HG03575 (cell line): Measurements from ENCODE around the gene SYT1.
"Not testable (repeated sequence)": the region's sequence is repeated elsewhere in the genome, so short reads cannot be mapped to it uniquely, and the experiment has no call there.

Source experiments
- ATAC-seq: cut with Tn5 transposase; IDR thresholded peaks from one replicate; pipeline ENCODE4 v1.9.1; 2021; ENCODE audit not compliant: unreplicated experiment, insufficient number of reproducible peaks, low FRiP score; ENCODE audit errors: extremely low read depth

The SYT1 gene

GRCh38 chr12:79164890-79165289, 300.3 kb downstream of the SYT1 start:
- ATAC-seq, result no peak

GRCh38 chr12:79168687-79169086, 304.1 kb downstream of the SYT1 start:
- no peak for ATAC-seq

GRCh38 chr12:79174626-79175025, 310.1 kb downstream of the SYT1 start:
- ATAC-seq, result peak; percentile 57

GRCh38 chr12:79183003-79183402, 318.4 kb downstream of the SYT1 start:
- no peak for ATAC-seq

- no peak for ATAC-seq
Measured at GRCh38 chr12:79183926-79184325, 319.4 kb downstream of the SYT1 start.

- no peak for ATAC-seq
Measured at GRCh38 chr12:79186506-79186905, 321.9 kb downstream of the SYT1 start.

- ATAC-seq, result no peak
Measured at GRCh38 chr12:79187032-79187431, 322.5 kb downstream of the SYT1 start.

- ATAC-seq, result no peak
Measured at GRCh38 chr12:79191391-79191790, 326.8 kb downstream of the SYT1 start.

- no peak for ATAC-seq
Measured at GRCh38 chr12:79194595-79194994, 330.0 kb downstream of the SYT1 start.

- ATAC-seq, result no peak
Measured at GRCh38 chr12:79199166-79199565, 334.6 kb downstream of the SYT1 start.

- ATAC-seq, result no peak
Measured at GRCh38 chr12:79200176-79200575, 335.6 kb downstream of the SYT1 start.

GRCh38 chr12:79203058-79203647, 338.6 kb downstream of the SYT1 start:
- ATAC-seq, result no peak

- no peak for ATAC-seq
Measured at GRCh38 chr12:79206871-79207270, 342.3 kb downstream of the SYT1 start.

GRCh38 chr12:79210403-79210802, 345.8 kb downstream of the SYT1 start:
- not testable (repeated sequence) for ATAC-seq

- no peak for ATAC-seq
Measured at GRCh38 chr12:79217306-79217705, 352.7 kb downstream of the SYT1 start.

- ATAC-seq, result no peak
Measured at GRCh38 chr12:79223210-79223609, 358.6 kb downstream of the SYT1 start.

GRCh38 chr12:79223761-79224160, 359.2 kb downstream of the SYT1 start:
- ATAC-seq, result no peak

GRCh38 chr12:79227091-79227490, 362.5 kb downstream of the SYT1 start:
- ATAC-seq, result no peak

GRCh38 chr12:79227646-79228045, 363.1 kb downstream of the SYT1 start:
- ATAC-seq, result no peak

GRCh38 chr12:79233341-79233781, 368.8 kb downstream of the SYT1 start:
- no peak for ATAC-seq

GRCh38 chr12:79236920-79237319, 372.3 kb downstream of the SYT1 start:
- ATAC-seq, result no peak
